B cell (primary cell): ENCODE data around the gene XRCC4. TPM values are rescaled to one million over a fixed set of nuclear protein-coding genes. Genes with fewer than 3 reads are reported as not detected.

Experiments
- ATAC-seq: fragments of 200-7000 bp; cut with Tn5 transposase; one replicate; pipeline ENCODE4 v1.10.0; 2021; ENCODE audit warnings: low read depth, mild to moderate bottlenecking, moderate number of reproducible peaks, moderate library complexity
- CTCF ChIA-PET: fragments of 350-600 bp; sonication (Branson Sonifier 250); formaldehyde crosslinking; loops from one replicate; lab custom pipeline; 2021; ENCODE audit warnings: antibody characterized with exemption, inconsistent platforms; lab: Charles Lee
- POLR2A ChIA-PET: fragments of 350-600 bp; sonication (Branson Sonifier 250); formaldehyde crosslinking; loops from one replicate; lab custom pipeline; 2021; ENCODE audit warnings: antibody characterized with exemption; lab: Charles Lee
- DNase-seq: peaks from one replicate; pipeline ENCODE4 v3.0.0; 2013
- H2AFZ ChIP-seq: 2 replicates; pipeline ENCODE4 v1.6.1; 2012; ENCODE audit warnings: mild to moderate bottlenecking, low read depth, low read length; ENCODE audit not compliant: insufficient read depth, poor library complexity, severe bottlenecking
- H3K27ac ChIP-seq, 2 donors: 1 replicate in 1 of 2; 2 replicates in 1 of 2; pipeline ENCODE4 v1.5.1; 2012 to 2013; ENCODE audit warnings: low read length in 2 of 2, mild to moderate bottlenecking in 2 of 2, moderate library complexity in 1 of 2
- H3K27me3 ChIP-seq, 4 experiments: fragments of 200-600 bp in 1 of 4; sonication (generic) in 1 of 4; replicated peaks in 1 of 4; 1 replicate in 2 of 4; 2 replicates in 2 of 4; pipeline versions ENCODE4 v1.6.1 to v1.7.0; 2013 to 2016; ENCODE audit warnings: low read length in 3 of 4, mild to moderate bottlenecking in 2 of 4, mixed read lengths in 1 of 4, moderate library complexity in 1 of 4; ENCODE audit not compliant: insufficient read depth in 4 of 4, control insufficient read depth in 3 of 4; ENCODE audit errors: control extremely low read depth in 1 of 4
- H3K36me3 ChIP-seq, 2 experiments: replicated peaks in 1 of 2; 1 replicate in 1 of 2; 2 replicates in 1 of 2; pipeline versions ENCODE4 v1.6.1 to v1.7.1; 2013; ENCODE audit warnings: low read length in 1 of 2; ENCODE audit not compliant: insufficient read depth in 2 of 2, control insufficient read depth in 1 of 2; ENCODE audit errors: control extremely low read depth in 1 of 2, extremely low read depth in 1 of 2
- H3K4me1 ChIP-seq, 2 donors: fragments of 200-600 bp in 1 of 2; sonication (generic) in 1 of 2; 1 replicate in 1 of 2; 2 replicates in 1 of 2; pipeline versions ENCODE4 v1.5.1 to v1.6.1; 2013 to 2017; ENCODE audit warnings: low read length in 2 of 2; ENCODE audit not compliant: control insufficient read depth in 2 of 2, insufficient read depth in 2 of 2
- H3K4me2 ChIP-seq: replicated peaks from 2 replicates; pipeline ENCODE3; 2012; ENCODE audit warnings: mild to moderate bottlenecking, low read depth, low read length; ENCODE audit not compliant: poor library complexity, severe bottlenecking
- H3K4me3 ChIP-seq, 5 experiments: fragments of 200-600 bp in 1 of 5; sonication (generic) in 1 of 5; 1 replicate in 3 of 5; 2 replicates in 2 of 5; pipeline versions ENCODE4 v1.5.1 to v1.7.0; 2011 to 2016; ENCODE audit warnings: low read length in 4 of 5, mild to moderate bottlenecking in 4 of 5, low read depth in 2 of 5, control low read depth in 1 of 5, moderate library complexity in 1 of 5; ENCODE audit not compliant: insufficient read depth in 1 of 5; ENCODE audit errors: control extremely low read depth in 1 of 5, extremely low read depth in 1 of 5
- H3K79me2 ChIP-seq: fragments of 200-600 bp; sonication (generic); one replicate; pipeline ENCODE4 v1.6.0; 2016; ENCODE audit warnings: low read length; ENCODE audit not compliant: control insufficient read depth, insufficient read depth
- H3K9ac ChIP-seq: fragments of 200-600 bp; sonication (generic); 2 replicates; pipeline ENCODE4 v1.6.1; 2017; ENCODE audit warnings: mild to moderate bottlenecking, low read length, moderate library complexity
- H3K9me3 ChIP-seq, 3 donors: one replicate each; pipeline versions ENCODE4 v1.6.1 to v1.7.1; 2013; ENCODE audit warnings: low read length in 2 of 3; ENCODE audit not compliant: control insufficient read depth in 2 of 3, insufficient read depth in 1 of 3; ENCODE audit errors: control extremely low read depth in 1 of 3
- H4K20me1 ChIP-seq: 2 replicates; pipeline ENCODE4 v1.6.0; 2012; ENCODE audit warnings: mild to moderate bottlenecking, low read length; ENCODE audit not compliant: insufficient read depth, control insufficient read depth, poor library complexity, severe bottlenecking
- H3K27ac Mint-ChIP-seq: one replicate; pipeline ENCODE4 v1.8.0; 2021; ENCODE audit warnings: mixed read lengths
- H3K27me3 Mint-ChIP-seq: one replicate; pipeline ENCODE4 v1.8.0; 2021; ENCODE audit warnings: mixed read lengths
- H3K4me1 Mint-ChIP-seq: one replicate; pipeline ENCODE4 v1.8.0; 2021; ENCODE audit warnings: mixed read lengths
- H3K4me3 Mint-ChIP-seq: one replicate; pipeline ENCODE4 v1.8.0; 2021; ENCODE audit warnings: mixed read lengths
- H3K9me3 Mint-ChIP-seq: one replicate; pipeline ENCODE4 v1.8.0; 2022; ENCODE audit warnings: mixed read lengths; ENCODE audit not compliant: insufficient read depth
- CTCF ChIP-seq: fragments of 200-600 bp; IDR thresholded peaks from one replicate; pipeline ENCODE4 v1.8.0; 2022; ENCODE audit warnings: antibody characterized with exemption, mild to moderate bottlenecking
- EZH2 ChIP-seq: IDR thresholded peaks from 2 replicates; pipeline ENCODE4 v1.6.1; 2012; ENCODE audit warnings: borderline replicate concordance, low read depth, mild to moderate bottlenecking, moderate library complexity, low read length; ENCODE audit not compliant: insufficient read depth, poor library complexity, severe bottlenecking
- WGBS: methylation state at CpG from one replicate; pipeline ENCODE4 v1.1.5; 2013; ENCODE audit warnings: missing lambda C conversion rate; ENCODE audit not compliant: insufficient coverage; 5-methylcytosine and 5-hydroxymethylcytosine counted together
- intact Hi-C: fragments of 100-400 bp; cut with micrococcal nuclease; formaldehyde crosslinking; loops from one replicate; pipeline ENCODE4 v1.10.0; 2022
- polyA plus RNA-seq: library from polyadenylated mRNA; depleted of rRNA; stranded (reverse); fragments of >200 nt; gene quantifications from 2 replicates; pipeline ENCODE4 v1.2.3, GENCODE V29; 2012
- total RNA-seq, 2 donors: library from RNA; stranded (reverse); fragments of 120-200 nt in 1 of 2; gene quantifications; 1 replicate in 1 of 2; 2 replicates in 1 of 2; pipeline versions ENCODE4 v1.2.3 to v1.2.4, GENCODE V29; 2013 to 2022

Gene XRCC4
- total and polyA plus RNA-seq, 2 donors (not counting 1 experiment from before 2014, with no cell fraction given): 1.3 to 7.7 TPM

- Mint-ChIP-seq H3K27ac (no peak overlapping the region), H3K27me3 (no peaks in the 10 kb centered on the region), H3K4me3 (no peak overlapping the region), H3K9me3 (peaks cover 4% of the 10 kb centered on the region), H3K4me1 (no peaks in the 10 kb centered on the region)
- H3K4me3 ChIP-seq: no peak overlapping the region
- H2AFZ ChIP-seq: no peak overlapping the region
- TF ChIP-seq EZH2 (no peak), CTCF (no peak)
- intact Hi-C loops: no loop called here
- WGBS: no CpG with 5 or more reads among the region's 5 CpGs
- no peaks in the 10 kb centered on the region for H3K36me3 ChIP-seq
- no peaks in the 10 kb centered on the region for H3K27me3 ChIP-seq
- no peaks in the 10 kb centered on the region for H3K79me2 ChIP-seq
- H4K20me1 ChIP-seq: no peaks in the 10 kb centered on the region
- H3K4me1 ChIP-seq: no peaks in the 10 kb centered on the region
- DNase-seq: no peak
- ChIA-PET CTCF (no interaction called here), POLR2A (no interaction called here)
- ATAC-seq: no peak
- no peak overlapping the region for H3K9ac ChIP-seq
- H3K4me2 ChIP-seq: no peak overlapping the region
- H3K27ac ChIP-seq: no peak overlapping the region
- no peaks in the 10 kb centered on the region for H3K9me3 ChIP-seq
Observed at GRCh38 chr5:83322273-83322924, 245.1 kb downstream of the XRCC4 start.

DNA sequence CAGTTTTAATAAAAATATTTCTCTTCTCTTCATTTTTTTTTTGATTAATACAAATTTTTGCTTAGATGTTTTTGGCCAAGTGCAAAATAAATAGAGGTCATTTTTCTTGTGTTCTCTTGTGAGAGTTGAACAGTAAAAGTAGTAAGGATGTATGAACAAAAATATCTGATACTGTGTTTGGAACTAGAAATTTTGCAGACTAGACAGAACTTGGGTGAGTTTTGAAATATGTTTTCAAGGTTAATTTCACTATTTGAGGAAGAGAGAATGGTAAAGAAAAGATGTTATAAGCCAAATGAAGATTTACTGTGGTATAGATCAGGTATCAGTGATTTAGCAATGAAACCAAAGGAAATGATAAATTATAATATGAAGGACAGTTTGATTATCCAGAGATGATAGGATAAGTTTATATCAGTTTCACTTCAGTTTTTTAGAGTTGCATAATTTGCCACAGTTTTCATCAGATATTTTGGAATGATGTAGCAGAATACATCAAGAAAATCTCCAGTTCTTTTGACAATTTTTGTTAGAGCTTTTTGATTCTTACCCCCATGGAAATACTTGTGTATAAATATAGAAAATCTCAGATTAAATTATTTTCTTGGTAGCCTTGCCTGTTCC, 246.3 kb downstream of the XRCC4 start:
- H3K36me3 ChIP-seq: no peaks in the 10 kb centered on the region
- ATAC-seq (no peak), DNase-seq (no peak)
- H3K27me3 ChIP-seq: no peaks in the 10 kb centered on the region
- no peaks in the 10 kb centered on the region for H3K4me1 ChIP-seq
- CTCF ChIA-PET: no interaction called here
- Mint-ChIP-seq H3K4me1 (no peaks in the 10 kb centered on the region), H3K27ac (no peak overlapping the region), H3K4me3 (no peak overlapping the region), H3K9me3 (peaks cover 4% of the 10 kb centered on the region), H3K27me3 (no peaks in the 10 kb centered on the region)
- H3K9me3 ChIP-seq: no peaks in the 10 kb centered on the region
- no peak overlapping the region for H3K4me2 ChIP-seq
- intact Hi-C loops: no loop called here
- H2AFZ ChIP-seq: no peak overlapping the region
- H3K79me2 ChIP-seq: no peaks in the 10 kb centered on the region
- H3K9ac ChIP-seq: no peak overlapping the region
- POLR2A ChIA-PET: no interaction called here
- no peak overlapping the region for H3K27ac ChIP-seq
- no peak overlapping the region for H3K4me3 ChIP-seq
- TF ChIP-seq CTCF (no peak), EZH2 (no peak)
- no peaks in the 10 kb centered on the region for H4K20me1 ChIP-seq
